Stimulated activated CD4-positive, alpha-beta T cell treated with anti-CD3 and anti-CD28 coated beads, Interleukin-12 subunit alpha, Interleukin-12 subunit beta, amount 100 ng/mL, for 48 hours (primary cell): ENCODE results near the gene INCA1.
A peak's percentile ranks its signal among the peaks of the same experiment; 100 is the strongest.

ENCODE experiments used
- DNase-seq, 3 donors: peaks; one replicate each; pipeline ENCODE4 v3.0.0-alpha.2; 2020; ENCODE audit warnings: low read depth in 2 of 3, low spot score in 1 of 3

The INCA1 gene

GRCh38 chr17:4949321-4950074 lies 47.8 kb downstream of the INCA1 start:
- DNase-seq = peak in 2 of 3 donors; percentile 66 to 74

GRCh38 chr17:4948931-4949320 lies 48.4 kb downstream of the INCA1 start:
- DNase-seq = peak in 2 of 3 donors; percentile 68 to 76

GRCh38 chr17:4948166-4948930 lies 49.0 kb downstream of the INCA1 start, which contains the start of gene PFN1:
PFN1 (minus strand) TSS chr17:4948530; CDS start chr17:4948394, 136 bp downstream.
- peak; percentile 88 to 90 (median 89) for DNase-seq

GRCh38 chr17:4947411-4948165 lies 49.7 kb downstream of the INCA1 start:
- DNase-seq = peak in 2 of 3 donors; percentile 62 to 63

GRCh38 chr17:4947010-4947410 lies 50.3 kb downstream of the INCA1 start:
- DNase-seq = no peak

GRCh38 chr17:4946312-4946976 lies 50.9 kb downstream of the INCA1 start:
- DNase-seq = no peak

- DNase-seq = no peak
These were observed 51.4 kb downstream of the INCA1 start for GRCh38 chr17:4945944-4946280.

- DNase-seq = peak; percentile 79 to 90 (median 80)
These were observed 52.0 kb downstream of the INCA1 start for GRCh38 chr17:4945176-4945943.

GRCh38 chr17:4944554-4945175 lies 52.7 kb downstream of the INCA1 start:
- DNase-seq = peak in 1 of 3 donors; percentile 21

GRCh38 chr17:4944163-4944553 lies 53.2 kb downstream of the INCA1 start:
- peak in 2 of 3 donors; percentile 19 to 43 for DNase-seq

GRCh38 chr17:4942760-4943508 lies 54.4 kb downstream of the INCA1 start:
- no peak for DNase-seq

GRCh38 chr17:4941319-4941610 lies 56.1 kb downstream of the INCA1 start:
- no peak for DNase-seq

GRCh38 chr17:4940555-4941318 lies 56.6 kb downstream of the INCA1 start:
- DNase-seq = peak in 1 of 3 donors; percentile 32

- peak; percentile 93 to 94 (median 93) for DNase-seq
These were observed 57.3 kb downstream of the INCA1 start, which contains the start of the genes RNF167 and SLC25A11 for GRCh38 chr17:4939796-4940554. RNF167 (plus strand) TSS chr17:4940268; CDS start chr17:4940910, 642 bp downstream. SLC25A11 (minus strand) TSS chr17:4940046; CDS start chr17:4939910, 136 bp downstream.

- DNase-seq = no peak
These were observed 57.9 kb downstream of the INCA1 start for GRCh38 chr17:4939546-4939795.

- DNase-seq = no peak
These were observed 58.4 kb downstream of the INCA1 start for GRCh38 chr17:4938688-4939545.
